H1 (cell line): Measurements from ENCODE around the gene EIF4E2. TPM values are rescaled to one million over a fixed set of nuclear protein-coding genes. Genes with fewer than 3 reads are reported as not detected.

Experiments used
- CTCF ChIA-PET: fragments of 300-600 bp; sonication (Branson Sonifier 250); formaldehyde crosslinking; loops from one replicate; lab custom pipeline; 2021; ENCODE audit not compliant: partially characterized antibody; lab: Charles Lee
- POLR2A ChIA-PET: fragments of 300-600 bp; sonication (Branson Sonifier 250); formaldehyde crosslinking; loops from one replicate; lab custom pipeline; 2021; ENCODE audit warnings: inconsistent platforms; ENCODE audit not compliant: partially characterized antibody; lab: Charles Lee
- DNase-seq, 2 experiments: peaks; one replicate each; pipeline versions ENCODE4 v3.0.0 to v3.0.0-alpha.2; 2010 to 2022; ENCODE audit warnings: low spot score in 2 of 2, low read depth in 1 of 2, mixed read lengths in 1 of 2
- FAIRE-seq: peaks from 2 replicates; lab custom pipeline; 2011; peaks lifted over from hg19 to GRCh38; lab: Jason Lieb, UNC
- H2AFZ ChIP-seq: 2 replicates; pipeline ENCODE4 v1.8.1; 2012; ENCODE audit warnings: low read length, inconsistent platforms
- H2AK5ac ChIP-seq: 2 replicates; pipeline ENCODE4 v1.6.1; 2013; ENCODE audit warnings: low read depth, low read length
- H2BK120ac ChIP-seq: replicated peaks from 2 replicates; pipeline ENCODE3; 2013; ENCODE audit warnings: low read depth, low read length, inconsistent platforms
- H2BK12ac ChIP-seq: 2 replicates; pipeline ENCODE4 v1.6.1; 2013; ENCODE audit warnings: low read depth, low read length
- H2BK15ac ChIP-seq: 2 replicates; pipeline ENCODE4 v1.6.1; 2013; ENCODE audit warnings: low read length
- H2BK20ac ChIP-seq: 2 replicates; pipeline ENCODE4 v1.6.1; 2013; ENCODE audit warnings: low read length
- H2BK5ac ChIP-seq: 2 replicates; pipeline ENCODE4 v1.6.1; 2013; ENCODE audit warnings: low read depth, low read length
- H3K14ac ChIP-seq: 2 replicates; pipeline ENCODE4 v1.6.1; 2013; ENCODE audit warnings: inconsistent platforms; ENCODE audit not compliant: insufficient read length
- H3K18ac ChIP-seq: 2 replicates; pipeline ENCODE4 v1.6.1; 2013; ENCODE audit warnings: low read length; ENCODE audit errors: extremely low read depth
- H3K23ac ChIP-seq: 2 replicates; pipeline ENCODE4 v1.6.1; 2013; ENCODE audit warnings: inconsistent platforms; ENCODE audit not compliant: insufficient read length
- H3K23me2 ChIP-seq: 2 replicates; pipeline ENCODE4 v1.6.1; 2013; ENCODE audit warnings: low read depth, low read length
- H3K27ac ChIP-seq: 2 replicates; pipeline ENCODE4 v1.6.1; 2011; ENCODE audit warnings: low read depth, low read length, inconsistent platforms
- H3K27me3 ChIP-seq, 4 experiments: replicated peaks in 1 of 4; 1 replicate in 1 of 4; 2 replicates in 3 of 4; pipeline versions ENCODE4 v1.6.1 to v1.8.1; 2011 to 2013; ENCODE audit warnings: low read length in 3 of 4, mild to moderate bottlenecking in 3 of 4, inconsistent platforms in 2 of 4, mixed read lengths in 2 of 4, moderate library complexity in 1 of 4; ENCODE audit not compliant: control insufficient read depth in 3 of 4, insufficient read depth in 3 of 4; ENCODE audit errors: extremely low read depth in 1 of 4
- H3K36me3 ChIP-seq, 4 experiments: 2 replicates each; pipeline versions ENCODE4 v1.6.1 to v1.8.1; 2011 to 2013; ENCODE audit warnings: mild to moderate bottlenecking in 4 of 4, low read length in 3 of 4, moderate library complexity in 2 of 4, control low read depth in 1 of 4, inconsistent platforms in 1 of 4; ENCODE audit not compliant: insufficient read depth in 4 of 4, control insufficient read depth in 2 of 4
- H3K4ac ChIP-seq: replicated peaks from 2 replicates; pipeline ENCODE3; 2013; ENCODE audit warnings: low read length, low read depth, mixed read lengths, inconsistent platforms; ENCODE audit not compliant: insufficient read length
- H3K4me1 ChIP-seq, 4 experiments: replicated peaks in 1 of 4; 1 replicate in 1 of 4; 2 replicates in 3 of 4; pipeline versions ENCODE4 v1.6.1 to v1.8.1; 2011 to 2013; ENCODE audit warnings: low read length in 3 of 4, inconsistent platforms in 2 of 4, mixed read lengths in 1 of 4; ENCODE audit not compliant: insufficient read depth in 4 of 4, control insufficient read depth in 3 of 4
- H3K4me2 ChIP-seq, 2 experiments: 2 replicates each; pipeline versions ENCODE4 v1.6.1 to v1.8.1; 2011 to 2013; ENCODE audit warnings: low read depth in 2 of 2, low read length in 2 of 2, control low read depth in 1 of 2, inconsistent platforms in 1 of 2, mild to moderate bottlenecking in 1 of 2; ENCODE audit not compliant: insufficient read depth in 1 of 2
- H3K4me3 ChIP-seq, 4 experiments: fragments of 200-600, 300-600 bp in 1 of 4; sonication (generic), shearing (Covaris generic), sonication (Bioruptor Twin) in 1 of 4; 2 replicates each; pipeline versions ENCODE4 v1.5.1 to v1.8.1; 2011 to 2016; ENCODE audit warnings: low read length in 4 of 4, low read depth in 3 of 4, control low read depth in 2 of 4, inconsistent platforms in 2 of 4, mild to moderate bottlenecking in 2 of 4, mixed read lengths in 1 of 4, moderate library complexity in 1 of 4; ENCODE audit not compliant: insufficient read depth in 2 of 4; ENCODE audit errors: extremely low read depth in 1 of 4
- H3K56ac ChIP-seq: replicated peaks from 2 replicates; pipeline ENCODE3; 2013; ENCODE audit warnings: low read depth, mild to moderate bottlenecking, mixed read lengths, low read length, inconsistent platforms; ENCODE audit not compliant: insufficient read length
- H3K79me1 ChIP-seq: 2 replicates; pipeline ENCODE4 v1.6.1; 2013; ENCODE audit warnings: low read depth, low read length, control low read depth
- H3K79me2 ChIP-seq, 2 experiments: 2 replicates each; pipeline versions ENCODE4 v1.6.1 to v1.8.1; 2012 to 2013; ENCODE audit warnings: low read length in 2 of 2, mild to moderate bottlenecking in 2 of 2, inconsistent platforms in 1 of 2; ENCODE audit not compliant: insufficient read depth in 2 of 2, control insufficient read depth in 1 of 2
- H3K9ac ChIP-seq, 4 experiments: replicated peaks in 1 of 4; 1 replicate in 1 of 4; 2 replicates in 3 of 4; pipeline versions ENCODE4 v1.6.1 to v1.8.1; 2011 to 2013; ENCODE audit warnings: low read depth in 3 of 4, low read length in 3 of 4, control low read depth in 2 of 4, mild to moderate bottlenecking in 2 of 4, moderate library complexity in 2 of 4, inconsistent platforms in 1 of 4; ENCODE audit errors: extremely low read depth in 1 of 4
- H3K9me3 ChIP-seq, 2 experiments: 2 replicates each; pipeline versions ENCODE4 v1.6.1 to v1.8.1; 2012 to 2013; ENCODE audit warnings: mild to moderate bottlenecking in 2 of 2, moderate library complexity in 2 of 2, control low read depth in 1 of 2, inconsistent platforms in 1 of 2, low read depth in 1 of 2, low read length in 1 of 2, mixed read lengths in 1 of 2; ENCODE audit not compliant: insufficient read depth in 2 of 2
- H4K20me1 ChIP-seq, 2 experiments: replicated peaks in 1 of 2; 2 replicates each; pipeline versions ENCODE3 to v1.8.1; 2011 to 2013; ENCODE audit warnings: inconsistent platforms in 2 of 2, low read length in 2 of 2, mild to moderate bottlenecking in 1 of 2; ENCODE audit not compliant: insufficient read depth in 2 of 2, control insufficient read depth in 1 of 2
- H4K5ac ChIP-seq: 2 replicates; pipeline ENCODE4 v1.6.1; 2013; ENCODE audit warnings: low read length, low read depth, mixed read lengths, inconsistent platforms; ENCODE audit not compliant: insufficient read length
- H4K8ac ChIP-seq: 2 replicates; pipeline ENCODE4 v1.8.0; 2013; ENCODE audit warnings: mild to moderate bottlenecking, moderate library complexity, low read length, inconsistent platforms; ENCODE audit not compliant: insufficient read depth; ENCODE audit errors: extremely low read depth
- H4K91ac ChIP-seq: replicated peaks from 2 replicates; pipeline ENCODE3; 2013; ENCODE audit warnings: low read length, mixed read lengths, inconsistent platforms; ENCODE audit not compliant: insufficient read length
- CHD1 ChIP-seq: IDR thresholded peaks from 2 replicates; pipeline ENCODE4 v1.6.1; 2012; ENCODE audit warnings: low read depth, low read length, improper control_type of control experiment
- KDM5A ChIP-seq: fragments of 200-600 bp; IDR thresholded peaks from 2 replicates; pipeline ENCODE4 v1.7.1; 2012; ENCODE audit warnings: mild to moderate bottlenecking, low read length, inconsistent platforms, mixed read lengths
- NANOG ChIP-seq: IDR thresholded peaks from 2 replicates; pipeline ENCODE4 v1.6.1; 2011; ENCODE audit warnings: low read length, low read depth, mild to moderate bottlenecking, inconsistent platforms; ENCODE audit not compliant: insufficient read depth, poor library complexity, severe bottlenecking
- POLR2AphosphoS5 ChIP-seq: IDR thresholded peaks from 2 replicates; pipeline ENCODE4 v1.6.1; 2011; ENCODE audit warnings: low read depth, low read length
- RNF2 ChIP-seq: fragments of 200-900, 300-1000 bp; sonication (generic); IDR thresholded peaks from 2 replicates; pipeline ENCODE4 v1.7.1; 2016; ENCODE audit warnings: borderline replicate concordance, low read depth, mild to moderate bottlenecking, antibody characterized with exemption, low read length; ENCODE audit not compliant: poor library complexity, severe bottlenecking; ENCODE audit errors: missing control alignments
- WGBS, 2 experiments: shearing (Covaris generic) in 1 of 2; methylation state at CpG; one replicate each; pipeline versions ENCODE4 v1.1.6 to v1.1.7; 2013 to 2015; ENCODE audit warnings: low lambda C conversion rate in 2 of 2, mixed read lengths in 2 of 2, inconsistent platforms in 1 of 2, low coverage in 1 of 2, missing lambda C conversion rate in 1 of 2; ENCODE audit not compliant: insufficient replicate concordance in 2 of 2, insufficient coverage in 1 of 2, insufficient read length in 1 of 2; ENCODE audit errors: extremely low coverage in 1 of 2, missing lambda C conversion rate in 1 of 2; 5-methylcytosine and 5-hydroxymethylcytosine counted together
- polyA plus RNA-seq, 7 experiments: library from polyadenylated mRNA; depleted of rRNA in 3 of 7; stranded (reverse) in 5 of 7; unstranded in 2 of 7; fragments of >200 nt in 5 of 7; fragments of 200-250 nt in 2 of 7; gene quantifications; 1 replicate in 5 of 7; 2 replicates in 1 of 7; 4 replicates in 1 of 7; pipeline versions ENCODE4 v1.2.1 to v1.2.3, GENCODE V29; 2011 to 2013; ENCODE audit warnings: missing spikeins in 2 of 7, mixed read lengths in 2 of 7
- total RNA-seq: library from RNA; stranded (reverse); fragmentation: NEBNext Ultra II Directional; extraction: Animal tissue kit (Norgen Biotek cat#: 25700); gene quantifications from 2 replicates; pipeline ENCODE4 v1.2.1, GENCODE V29; 2021

Gene EIF4E2
- total and polyA plus RNA-seq, 2 of the 8 experiments (the other 6 are each of a cell fraction or from before 2014, with no cell fraction given) = 39.4 to 114 TPM

DNA sequence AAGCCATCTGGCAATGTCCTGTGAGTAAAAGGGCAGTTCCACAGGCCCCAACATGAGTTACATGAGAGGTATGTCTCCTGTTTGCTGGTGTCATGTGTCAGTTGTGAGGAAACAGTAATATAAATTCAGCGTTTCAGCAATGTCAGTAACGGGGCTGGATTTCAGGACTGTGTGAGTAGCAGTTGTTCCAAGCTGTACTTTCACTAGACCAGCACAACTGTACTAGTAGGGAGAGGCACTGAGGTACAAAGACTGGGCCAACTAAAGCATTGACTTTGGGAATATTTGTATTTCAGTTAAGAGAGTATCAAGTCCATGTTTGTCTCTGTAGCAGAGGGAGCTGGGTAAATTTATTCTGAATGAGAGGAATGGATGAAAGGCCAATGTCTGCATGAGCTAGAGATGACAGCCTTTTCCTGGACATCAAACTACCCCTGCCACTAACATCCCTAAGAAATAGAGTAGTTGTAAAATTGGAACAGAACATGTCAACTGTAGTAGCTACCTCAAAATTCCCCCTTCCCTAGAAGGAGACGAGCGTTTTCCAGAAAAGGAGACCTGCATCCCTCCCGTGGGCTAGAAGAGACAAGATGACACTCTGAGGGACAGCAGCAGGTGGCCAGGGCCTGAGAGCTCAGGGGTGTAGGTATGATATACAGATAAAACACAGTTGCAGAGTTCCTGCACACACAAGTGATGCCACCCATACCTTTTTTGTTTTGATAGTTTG, 24.4 kb downstream of the EIF4E2 start:
- Histone ChIP-seq H2AK5ac (no peak overlapping the region), H3K23ac (no peak overlapping the region), H2AFZ (no peak overlapping the region), H4K91ac (no peak overlapping the region), H3K9me3 (no peaks in the 10 kb centered on the region), H3K4ac (no peak overlapping the region), H2BK12ac (no peak overlapping the region), H3K79me2 (no peaks in the 10 kb centered on the region), H4K5ac (no peak overlapping the region), H3K4me3 (no peak overlapping the region), H3K27ac (no peak overlapping the region), H2BK5ac (no peak overlapping the region), H3K4me1 (no peaks in the 10 kb centered on the region), H2BK20ac (no peak overlapping the region), H3K23me2 (no peaks in the 10 kb centered on the region), H2BK15ac (no peak overlapping the region), H3K4me2 (no peak overlapping the region), H3K56ac (no peak overlapping the region), H4K20me1 (peaks cover 0 to 1% of the 10 kb centered on the region in 2 experiments), H3K18ac (no peak overlapping the region), H3K9ac (no peak overlapping the region), H3K36me3 (peaks cover 2 to 27% (median 18%) of the 10 kb centered on the region in 4 experiments; a peak in 7 of 8 replicates), H3K27me3 (no peaks in the 10 kb centered on the region), H4K8ac (no peak overlapping the region), H3K14ac (no peak overlapping the region), H2BK120ac (no peak overlapping the region), H3K79me1 (no peaks in the 10 kb centered on the region; the same call in 1 of the 2 replicates)
- no peak for DNase-seq
- 89% methylated on average over 5 of the region's 5 CpGs; no CpG with 5 or more reads in 1 of the 2 experiments for WGBS, 2 experiments
- ChIA-PET POLR2A (interaction anchor here (0.9 kb wide), 1 partner anchor 11 kb away, joined by 3 read pairs; no protein-coding TSS in a partner anchor), CTCF (interaction anchor here (0.6 to 1.7 kb wide), 3 partner anchors 11 to 96 kb away, joined by 3 to 6 read pairs (median 3); no protein-coding TSS in a partner anchor)
- FAIRE-seq = no peak
- TF ChIP-seq CHD1 (no peak), RNF2 (no peak), NANOG (no peak), KDM5A (no peak), POLR2AphosphoS5 (no peak)
